HEK293T (cell line): ENCODE results near the gene MYO18B.

Experiments
- FOXA1 ChIP-seq: fragments of 450-650 bp; IDR thresholded peaks from 2 replicates; pipeline ENCODE4 v1.6.1; 2016; ENCODE audit warnings: mild to moderate bottlenecking
- FOXM1 ChIP-seq: fragments of 450-650 bp; IDR thresholded peaks from 2 replicates; pipeline ENCODE4 v1.6.1; 2017; ENCODE audit warnings: mild to moderate bottlenecking, borderline replicate concordance
- HDGF ChIP-seq: fragments of 450-650 bp; IDR thresholded peaks from 2 replicates; pipeline ENCODE4 v1.6.1; 2017; ENCODE audit warnings: antibody characterized with exemption, borderline replicate concordance
- NFRKB ChIP-seq: fragments of 450-650 bp; IDR thresholded peaks from 2 replicates; pipeline ENCODE4 v1.6.1; 2016; ENCODE audit warnings: mild to moderate bottlenecking, moderate library complexity
- SP1 ChIP-seq: fragments of 450-650 bp; IDR thresholded peaks from 2 replicates; pipeline ENCODE4 v1.6.1; 2017
- TARDBP ChIP-seq: fragments of 450-650 bp; IDR thresholded peaks from 2 replicates; pipeline ENCODE4 v1.6.1; 2016
- ZNF384 ChIP-seq: fragments of 450-650 bp; IDR thresholded peaks from 2 replicates; pipeline ENCODE4 v1.6.1; 2016

- TF ChIP-seq NFRKB (no peak), ZNF384 (no peak), HDGF (no peak), FOXA1 (no peak), SP1 (no peak), FOXM1 (no peak), TARDBP (no peak)
Observed at GRCh38 chr22:25972397-25972796, 230.4 kb downstream of the MYO18B start.
